ENCODE data around the gene DTX4.

GRCh38 chr11:59223611-59224010 is 51.7 kb downstream of the DTX4 start:
- TF ChIP-seq FOXM1 (IDR thresholded peaks at IDR 0.05; ENCODE audit: borderline replicate concordance) (no peak), ZNF384 (IDR thresholded peaks at IDR 0.05) (no peak), SP1 (IDR thresholded peaks at IDR 0.05) (no peak), CTBP1 (IDR thresholded peaks at IDR 0.05; ENCODE audit: borderline replicate concordance) (no peak), FOXA1 (IDR thresholded peaks at IDR 0.05) (no peak), SUZ12 (IDR thresholded peaks at IDR 0.05) (no peak), HDGF (IDR thresholded peaks at IDR 0.05; ENCODE audit: borderline replicate concordance) (no peak), BHLHE40 (IDR thresholded peaks at IDR 0.05; ENCODE audit: borderline replicate concordance) (no peak), FOXK2 (IDR thresholded peaks at IDR 0.05) (no peak), NFRKB (IDR thresholded peaks at IDR 0.05) (no peak), TARDBP (IDR thresholded peaks at IDR 0.05) (no peak), L3MBTL2 (conservative IDR thresholded peaks at IDR 0.05) (no peak), ARNT (IDR thresholded peaks at IDR 0.05) (no peak)
